RPMI7951 (cell line): ENCODE data around the gene SLC22A5. TPM values are rescaled to one million over a fixed set of nuclear protein-coding genes. Genes with fewer than 3 reads are reported as not detected.
A peak's percentile ranks its signal among the peaks of the same experiment; 100 is the strongest.

ENCODE experiments used
- DNase-seq: peaks from one replicate; pipeline ENCODE4 v3.0.0-alpha.2; 2012; ENCODE audit warnings: low read depth
- total RNA-seq: library from RNA; depleted of rRNA; stranded (reverse); fragments of >200 nt; shearing (Covaris generic); gene quantifications from 2 replicates; pipeline ENCODE4 v1.2.3, GENCODE V29; 2014

SLC22A5 gene
- total RNA-seq, 1 experiment from 2014 or later = 4.0 TPM

- DNase-seq = peak; percentile 31
Observed at GRCh38 chr5:132365213-132365612, 4.3 kb upstream of the SLC22A5 start.

DNA sequence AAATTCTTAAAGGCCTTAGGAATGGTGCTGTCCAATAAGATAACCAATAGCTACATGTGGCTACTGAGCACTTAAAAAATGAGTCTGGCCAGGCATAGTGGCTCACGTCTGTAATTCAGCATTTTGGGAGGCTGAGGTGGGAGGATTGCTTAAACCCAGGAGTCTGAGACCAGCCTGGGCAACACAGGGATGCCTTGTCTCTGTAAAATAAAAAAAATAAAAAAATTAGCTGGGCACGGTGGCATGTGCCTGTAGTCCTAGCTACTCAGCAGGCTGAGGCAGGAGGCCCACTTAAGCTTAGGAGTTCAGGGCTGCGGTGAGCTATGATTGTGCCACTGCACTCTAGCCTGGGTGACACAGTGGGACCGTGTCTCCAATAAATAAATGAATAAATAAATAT lies 1.3 kb upstream of the SLC22A5 start:
- no peak for DNase-seq

GRCh38 chr5:132369007-132369473 lies 470 bp upstream of the SLC22A5 start:
- DNase-seq = no peak

DNA sequence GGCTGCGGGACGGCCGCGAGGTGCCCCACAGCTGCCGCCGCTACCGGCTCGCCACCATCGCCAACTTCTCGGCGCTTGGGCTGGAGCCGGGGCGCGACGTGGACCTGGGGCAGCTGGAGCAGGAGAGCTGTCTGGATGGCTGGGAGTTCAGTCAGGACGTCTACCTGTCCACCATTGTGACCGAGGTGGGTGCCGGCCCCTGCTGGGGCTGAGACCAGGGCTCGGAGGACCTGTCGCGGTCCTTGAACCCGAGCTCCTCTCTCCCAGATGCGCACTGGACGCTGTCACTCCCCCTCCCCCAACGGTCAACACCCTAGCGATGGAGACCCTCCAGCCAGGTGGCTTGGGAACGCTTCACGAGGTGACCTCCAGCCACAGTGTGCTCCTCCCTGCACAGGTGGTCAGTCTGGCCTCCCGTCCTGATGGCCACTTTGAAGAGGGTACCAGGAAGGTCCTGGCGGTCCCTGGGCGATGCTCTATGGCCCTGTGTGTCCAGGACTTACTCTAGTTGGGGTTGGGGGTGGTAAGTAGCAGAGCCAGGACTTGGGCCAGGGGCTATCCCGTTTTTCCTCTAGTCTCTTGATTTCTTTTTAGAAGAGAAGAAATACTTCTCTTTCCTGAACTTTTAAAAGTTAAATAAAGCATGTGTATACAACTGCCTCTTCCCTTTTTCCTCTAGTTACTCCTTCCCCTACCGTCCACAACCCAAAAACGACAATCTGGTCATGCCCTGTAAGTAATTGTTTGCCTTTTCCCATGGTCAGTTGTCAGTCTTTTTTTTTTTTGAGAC lies 866 bp downstream of the SLC22A5 start:
- no peak for DNase-seq

DNA sequence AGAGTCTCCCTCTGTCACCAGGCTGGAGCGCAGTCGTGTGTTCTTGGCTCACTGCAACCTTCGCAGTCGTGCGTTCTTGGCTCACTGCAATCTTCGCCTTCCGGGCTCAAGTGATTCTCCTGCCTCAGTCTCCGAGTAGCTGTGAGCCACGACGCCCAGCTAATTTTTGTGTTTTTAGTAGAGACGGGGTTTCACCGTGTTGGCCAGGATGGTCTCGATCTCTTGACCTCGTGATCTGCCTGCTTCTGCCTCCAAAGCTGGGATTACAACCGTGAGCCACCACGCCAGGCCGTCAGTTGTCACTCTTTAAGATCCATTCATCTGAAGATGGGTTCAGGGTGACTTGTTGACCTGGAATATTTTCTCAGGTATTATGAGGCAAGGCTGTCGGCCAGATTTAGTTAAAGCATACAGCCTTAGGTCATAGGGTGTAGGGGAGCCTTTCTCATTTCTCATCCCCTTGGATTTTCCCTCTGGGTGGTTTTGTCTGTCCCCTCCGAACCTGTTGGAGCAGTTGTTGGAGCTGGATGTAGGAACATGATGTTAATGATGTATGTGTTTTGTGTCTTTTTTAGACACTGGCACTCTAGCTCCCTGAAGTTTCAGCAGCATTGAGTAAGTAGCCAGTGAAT lies 1.6 kb downstream of the SLC22A5 start:
- no peak for DNase-seq

DNA sequence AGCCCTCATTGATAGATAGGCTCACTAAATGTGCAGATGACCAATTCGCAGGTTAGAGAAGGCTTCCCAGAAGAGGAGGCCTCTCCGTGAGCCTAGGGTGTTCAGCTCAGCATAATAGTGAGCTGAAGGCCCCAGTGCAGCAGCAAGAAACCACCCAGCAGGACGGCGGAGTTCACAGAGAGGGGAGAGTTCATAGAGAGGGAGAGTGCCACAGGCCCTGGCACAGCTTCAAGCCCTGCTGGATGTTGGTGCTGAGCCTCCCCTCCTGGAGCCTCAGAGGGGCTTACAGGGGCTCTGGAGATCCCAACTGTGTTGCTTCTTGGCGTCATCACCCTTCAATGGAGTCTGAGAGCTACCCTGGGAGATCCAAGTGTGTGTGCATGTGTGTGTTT lies 2.1 kb downstream of the SLC22A5 start:
- no peak for DNase-seq

DNA sequence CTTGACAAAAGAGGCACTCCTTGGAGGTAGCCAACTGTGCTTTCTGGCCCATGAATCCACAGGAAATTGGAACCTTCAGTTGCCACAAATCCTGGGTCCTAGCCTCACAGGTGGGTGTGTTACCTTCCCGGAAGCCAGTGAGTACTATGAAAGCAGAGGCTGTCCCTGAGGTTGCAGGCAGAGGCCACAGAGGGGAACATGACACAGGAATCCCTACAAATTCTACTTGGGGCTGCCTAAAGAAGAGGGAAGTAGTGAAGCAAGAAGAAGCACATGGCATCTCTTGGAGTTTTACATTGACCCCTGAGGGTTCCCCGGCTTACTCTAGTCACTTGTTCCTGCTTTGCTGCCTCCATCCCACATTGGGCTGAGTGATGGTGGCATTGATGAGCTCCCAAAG lies 2.6 kb downstream of the SLC22A5 start:
- no peak for DNase-seq

DNA sequence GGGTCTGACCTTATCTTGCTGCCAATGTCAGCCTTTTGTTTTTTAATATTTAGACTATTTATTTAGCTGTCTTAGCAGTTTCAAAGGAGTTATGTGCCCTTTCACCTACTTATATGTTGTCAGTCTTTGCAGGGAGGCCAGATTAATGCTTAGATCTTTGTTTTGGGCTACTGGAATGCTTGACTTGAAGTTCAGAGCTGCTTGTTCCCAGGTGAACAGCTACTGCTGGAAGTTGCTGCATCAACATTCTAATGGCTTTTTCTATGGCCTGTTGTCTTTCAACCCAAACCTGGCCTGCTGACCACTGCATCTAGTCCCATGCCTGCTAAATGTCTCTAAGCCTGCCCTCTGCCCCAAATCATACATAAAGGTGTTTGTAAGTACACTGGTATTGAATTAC lies 3.0 kb downstream of the SLC22A5 start:
- DNase-seq = no peak

DNA sequence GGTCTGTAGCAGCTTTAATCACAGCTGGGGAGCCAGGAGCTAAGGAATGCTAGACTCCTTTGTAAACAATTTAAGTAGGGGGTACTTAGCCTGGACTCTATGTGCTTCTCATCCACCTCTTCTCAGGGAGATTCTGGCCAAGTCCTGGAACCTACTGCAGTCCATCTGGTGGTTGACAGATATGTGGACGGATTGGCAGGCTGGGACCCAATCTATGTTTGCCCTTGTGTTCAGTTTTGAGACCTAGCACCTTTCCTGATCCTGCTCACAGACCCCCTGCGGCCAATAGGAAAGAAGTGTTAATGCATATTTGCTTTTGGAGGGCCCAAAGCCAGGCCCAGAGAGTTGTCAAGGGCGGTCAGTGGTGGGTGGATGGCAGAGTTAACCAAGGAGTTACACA lies 6.4 kb downstream of the SLC22A5 start:
- no peak for DNase-seq

- DNase-seq = no peak
Observed at GRCh38 chr5:132376694-132377641, 7.5 kb downstream of the SLC22A5 start.

GRCh38 chr5:132377738-132378137 lies 8.2 kb downstream of the SLC22A5 start:
- DNase-seq = no peak

DNA sequence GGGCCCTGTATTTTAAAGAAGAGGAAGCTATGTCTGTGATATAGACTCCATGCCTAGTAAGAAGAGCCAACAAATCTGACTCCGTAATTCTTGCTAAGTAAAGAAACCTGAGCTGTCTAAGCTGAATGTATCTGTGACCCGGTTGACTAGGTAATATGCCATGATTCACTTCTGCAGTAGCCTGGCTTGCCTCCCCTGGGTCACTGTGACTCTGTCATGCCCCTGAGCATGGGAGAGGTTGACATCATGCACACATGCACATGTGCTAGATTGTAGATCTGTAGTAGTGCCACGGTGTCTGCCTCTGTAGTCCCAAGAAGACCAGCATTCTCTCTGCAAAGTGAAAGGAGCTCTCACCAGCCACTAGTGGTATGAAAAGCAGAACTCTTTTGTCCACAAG lies 9.1 kb downstream of the SLC22A5 start:
- no peak for DNase-seq

DNA sequence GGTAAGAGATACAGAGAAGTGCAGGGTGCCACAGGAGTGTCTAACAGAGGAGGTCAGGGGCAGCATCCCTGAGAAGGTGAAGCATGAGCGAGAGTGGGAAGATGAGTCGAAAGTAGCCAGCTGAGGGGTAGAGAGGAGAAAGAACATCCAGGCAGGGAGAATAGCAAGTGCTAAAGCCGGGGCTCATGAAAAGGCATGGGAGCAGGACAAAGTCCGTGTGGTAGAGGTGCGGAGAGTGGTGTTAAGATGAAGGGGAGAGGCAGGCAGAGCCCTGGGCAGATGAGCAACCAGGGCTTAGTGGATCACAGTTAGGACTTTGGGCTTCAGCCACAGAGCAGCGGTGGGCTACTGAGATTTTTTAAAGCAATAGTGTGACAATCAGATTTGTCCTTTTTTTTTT lies 10.5 kb downstream of the SLC22A5 start:
- no peak for DNase-seq

- no peak for DNase-seq
Observed at GRCh38 chr5:132380741-132381140, 11.2 kb downstream of the SLC22A5 start.

- DNase-seq = no peak
Observed at GRCh38 chr5:132381614-132382013, 12.1 kb downstream of the SLC22A5 start.

GRCh38 chr5:132383261-132383660 lies 13.8 kb downstream of the SLC22A5 start:
- DNase-seq = no peak

- no peak for DNase-seq
Observed at GRCh38 chr5:132383984-132384383, 14.5 kb downstream of the SLC22A5 start.

DNA sequence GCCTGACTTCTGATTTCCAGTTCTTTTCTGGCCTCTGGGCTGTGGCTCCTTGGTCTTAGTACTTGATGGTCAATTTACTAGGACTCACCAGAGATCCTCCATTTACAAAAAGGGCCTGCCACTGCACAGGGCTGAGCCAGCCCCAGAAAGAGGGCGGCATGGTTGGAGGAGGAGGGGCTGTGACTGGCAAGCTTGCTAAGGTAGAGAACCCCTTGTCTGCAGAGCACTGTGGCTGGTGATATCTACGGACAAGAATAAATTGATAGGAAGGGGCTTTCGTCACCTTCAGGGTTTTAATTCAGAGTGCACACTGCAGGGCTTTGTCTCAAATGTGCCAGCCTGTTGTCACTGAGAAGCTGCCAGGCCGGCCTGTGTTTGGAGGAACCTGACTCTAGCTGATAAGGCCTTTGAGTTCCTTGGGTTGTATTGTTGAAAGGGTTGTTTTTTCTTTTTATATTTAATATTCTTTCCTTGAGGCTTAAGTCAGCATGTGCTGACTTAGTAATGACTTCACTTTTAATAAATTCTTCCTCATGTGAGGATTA lies 15.1 kb downstream of the SLC22A5 start:
- no peak for DNase-seq

DNA sequence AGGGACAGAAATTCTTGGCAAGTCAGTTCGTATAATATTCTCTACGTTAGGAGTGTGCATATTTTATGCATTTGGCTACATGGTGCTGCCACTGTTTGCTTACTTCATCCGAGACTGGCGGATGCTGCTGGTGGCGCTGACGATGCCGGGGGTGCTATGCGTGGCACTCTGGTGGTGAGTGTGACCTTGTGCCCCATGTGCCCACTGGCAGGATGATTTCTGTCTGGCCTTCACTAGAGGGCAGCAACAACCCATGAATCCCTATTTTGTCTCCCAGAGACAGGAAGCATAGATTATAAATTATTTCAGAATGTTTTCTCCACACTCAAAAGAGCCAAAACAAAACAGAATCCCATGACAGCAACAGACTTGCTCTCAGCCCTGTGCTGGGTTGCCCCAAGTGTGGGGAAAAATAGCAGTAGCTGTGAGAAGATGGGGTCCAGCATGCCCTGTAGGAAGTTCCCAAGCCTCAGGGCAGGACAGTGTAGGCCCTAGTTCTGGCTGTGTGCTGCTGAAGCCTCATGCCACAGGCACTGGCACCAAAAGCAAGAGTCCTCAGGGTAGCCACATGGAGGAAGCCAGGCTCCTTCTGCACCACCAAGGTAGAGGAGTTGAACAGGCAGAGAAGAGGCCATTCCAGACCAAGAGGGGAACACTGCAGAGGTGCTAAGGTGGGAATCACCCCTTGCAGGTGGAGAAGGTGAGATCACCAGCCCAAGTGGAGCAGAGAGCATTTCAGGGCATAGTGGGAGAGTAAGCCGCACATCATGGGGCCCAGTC lies 16.0 kb downstream of the SLC22A5 start:
- DNase-seq = peak; percentile 73

DNA sequence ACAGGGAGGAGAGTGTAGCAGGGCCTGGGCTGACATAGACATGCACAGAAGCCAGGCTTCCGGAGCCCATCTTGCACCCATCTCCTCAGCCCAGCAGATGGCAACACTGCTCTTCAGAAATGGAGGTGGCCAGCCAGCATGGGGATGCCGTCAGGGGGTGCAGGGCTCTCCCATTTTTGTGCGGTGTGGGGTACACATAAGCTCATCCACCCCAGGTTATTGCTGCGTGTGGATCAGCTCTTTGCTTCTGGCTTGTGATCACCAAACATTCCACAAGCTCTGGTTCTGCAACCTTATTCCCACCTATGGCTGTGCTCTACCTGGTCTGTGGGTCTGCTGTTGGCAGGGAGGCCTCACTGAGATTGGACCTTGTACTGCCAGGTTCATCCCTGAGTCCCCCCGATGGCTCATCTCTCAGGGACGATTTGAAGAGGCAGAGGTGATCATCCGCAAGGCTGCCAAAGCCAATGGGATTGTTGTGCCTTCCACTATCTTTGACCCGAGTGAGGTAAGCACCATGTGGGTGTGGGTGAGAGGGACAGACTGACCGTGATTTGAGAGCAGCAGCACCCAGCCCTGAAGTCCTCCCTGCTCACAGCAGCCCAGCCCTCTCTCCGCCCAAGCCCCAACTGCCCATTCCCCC lies 17.3 kb downstream of the SLC22A5 start:
- DNase-seq = peak; percentile 69

- DNase-seq = peak; percentile 99
Observed at GRCh38 chr5:132387640-132388117, 18.2 kb downstream of the SLC22A5 start.
